ENCODE data around the gene NPHP4. TPM values are rescaled to one million over a fixed set of nuclear protein-coding genes. Genes with fewer than 3 reads are reported as not detected.
A peak's percentile ranks its signal among the peaks of the same experiment; 100 is the strongest.

Gene NPHP4
- polyA plus RNA-seq, 3 donors, result 0.39 to 13.7 (median 1.2) TPM

GRCh38 chr1:5997316-5997715, 5.1 kb upstream of the NPHP4 start:
- Mint-ChIP-seq H3K36me3 (peaks cover 17 to 50% of the 10 kb centered on the region in 2 donors), H3K27me3 (ENCODE audit: low read depth in 3 of 3) (peaks cover 1 to 6% (median 1%) of the 10 kb centered on the region in 3 donors), H3K9me3 (peaks cover 0 to 2% (median 0%) of the 10 kb centered on the region in 7 donors), H3K4me1 (peaks cover 26% of the 10 kb centered on the region), H3K4me3 (no peak overlapping the region), H3K27ac (no peak overlapping the region)
- intact Hi-C loops (cut with micrococcal nuclease), result loop anchor here in 1 of 2 donors (10.0 kb wide), 1 partner anchor 397 kb away; the partner anchor contains the start of gene ACOT7
- Histone ChIP-seq H2AFZ (ENCODE audit: insufficient read depth, low read depth, low read length, poor library complexity, severe bottlenecking) (no peak overlapping the region), H3K4me3 (replicated peaks in 1 of 3; ENCODE audit: low read depth in 2 of 3, low read length in 3 of 3) (no peak overlapping the region), H3K79me2 (ENCODE audit: insufficient read depth, low read length) (peaks cover 40% of the 10 kb centered on the region), H3K9ac (ENCODE audit: insufficient read depth, low read length, poor library complexity, severe bottlenecking) (no peak overlapping the region), H3K27ac (ENCODE audit: low read depth in 1 of 2, low read length in 2 of 2) (no peak overlapping the region), H3K9me3 (replicated peaks in 1 of 2; ENCODE audit: control insufficient read depth in 1 of 2, insufficient read depth in 1 of 2, low read length in 2 of 2) (no peaks in the 10 kb centered on the region), H3K4me2 (replicated peaks; ENCODE audit: extremely low read depth, low read length, poor library complexity, severe bottlenecking) (no peak overlapping the region), H3K4me1 (ENCODE audit: control insufficient read depth in 1 of 2, insufficient read depth in 2 of 2, low read length in 2 of 2) (peaks cover 24 to 28% of the 10 kb centered on the region in 2 donors), H3K27me3 (ENCODE audit: control insufficient read depth in 2 of 2, insufficient read depth in 2 of 2, low read length in 2 of 2) (no peaks in the 10 kb centered on the region), H3K36me3 (replicated peaks in 1 of 2; ENCODE audit: control insufficient read depth in 1 of 2, insufficient read depth in 2 of 2, low read length in 2 of 2) (peaks cover 14 to 40% of the 10 kb centered on the region in 2 donors), H4K20me1 (ENCODE audit: insufficient read depth, low read length) (peaks cover 94% of the 10 kb centered on the region)
- TF ChIP-seq CTCF (IDR thresholded peaks at IDR 0.05), result no peak
- WGBS (ENCODE audit: insufficient coverage), result 93% methylated on average over 3 of the region's 5 CpGs
- no peak for DNase-seq

GRCh38 chr1:5996641-5997270, 4.5 kb upstream of the NPHP4 start:
- no peak overlapping the region for H3K4me3 Mint-ChIP-seq
- intact Hi-C loops (cut with micrococcal nuclease), result loop anchor here in 1 of 2 donors (10.0 kb wide), 1 partner anchor 398 kb away; the partner anchor contains the start of gene ACOT7

More at GRCh38 chr1:5996641-5997270, 4.5 kb upstream of the NPHP4 start:
- Histone ChIP-seq H3K79me2 (ENCODE audit: insufficient read depth, low read length) (peaks cover 40% of the 10 kb centered on the region), H3K36me3 (replicated peaks in 1 of 2; ENCODE audit: control insufficient read depth in 1 of 2, insufficient read depth in 2 of 2, low read length in 2 of 2) (peaks cover 14 to 38% of the 10 kb centered on the region in 2 donors), H3K9ac (ENCODE audit: insufficient read depth, low read length, poor library complexity, severe bottlenecking) (no peak overlapping the region), H3K27me3 (ENCODE audit: control insufficient read depth in 2 of 2, insufficient read depth in 2 of 2, low read length in 2 of 2) (no peaks in the 10 kb centered on the region), H3K4me2 (replicated peaks; ENCODE audit: extremely low read depth, low read length, poor library complexity, severe bottlenecking) (no peak overlapping the region), H3K9me3 (replicated peaks in 1 of 2; ENCODE audit: control insufficient read depth in 1 of 2, insufficient read depth in 1 of 2, low read length in 2 of 2) (no peaks in the 10 kb centered on the region), H3K27ac (ENCODE audit: low read depth in 1 of 2, low read length in 2 of 2) (no peak overlapping the region), H2AFZ (ENCODE audit: insufficient read depth, low read depth, low read length, poor library complexity, severe bottlenecking) (no peak overlapping the region), H4K20me1 (ENCODE audit: insufficient read depth, low read length) (peaks cover 88% of the 10 kb centered on the region), H3K4me1 (ENCODE audit: control insufficient read depth in 1 of 2, insufficient read depth in 2 of 2, low read length in 2 of 2) (peaks cover 24 to 28% of the 10 kb centered on the region in 2 donors), H3K4me3 (replicated peaks in 1 of 3; ENCODE audit: low read depth in 2 of 3, low read length in 3 of 3) (no peak overlapping the region)
- Mint-ChIP-seq H3K27ac (peak overlapping the region in 1 of 7 donors; percentile 30), H3K9me3 (peaks cover 0 to 2% (median 0%) of the 10 kb centered on the region in 7 donors), H3K27me3 (ENCODE audit: low read depth in 3 of 3) (peaks cover 1 to 6% (median 1%) of the 10 kb centered on the region in 3 donors), H3K36me3 (peaks cover 13 to 44% of the 10 kb centered on the region in 2 donors), H3K4me1 (peaks cover 26% of the 10 kb centered on the region)
- TF ChIP-seq CTCF (IDR thresholded peaks at IDR 0.05), result no peak
- no peak for DNase-seq
- WGBS (ENCODE audit: insufficient coverage), result 96% methylated on average over 13 of the region's 16 CpGs
